ENCODE data around the gene MUC5B.

The MUC5B gene

DNA sequence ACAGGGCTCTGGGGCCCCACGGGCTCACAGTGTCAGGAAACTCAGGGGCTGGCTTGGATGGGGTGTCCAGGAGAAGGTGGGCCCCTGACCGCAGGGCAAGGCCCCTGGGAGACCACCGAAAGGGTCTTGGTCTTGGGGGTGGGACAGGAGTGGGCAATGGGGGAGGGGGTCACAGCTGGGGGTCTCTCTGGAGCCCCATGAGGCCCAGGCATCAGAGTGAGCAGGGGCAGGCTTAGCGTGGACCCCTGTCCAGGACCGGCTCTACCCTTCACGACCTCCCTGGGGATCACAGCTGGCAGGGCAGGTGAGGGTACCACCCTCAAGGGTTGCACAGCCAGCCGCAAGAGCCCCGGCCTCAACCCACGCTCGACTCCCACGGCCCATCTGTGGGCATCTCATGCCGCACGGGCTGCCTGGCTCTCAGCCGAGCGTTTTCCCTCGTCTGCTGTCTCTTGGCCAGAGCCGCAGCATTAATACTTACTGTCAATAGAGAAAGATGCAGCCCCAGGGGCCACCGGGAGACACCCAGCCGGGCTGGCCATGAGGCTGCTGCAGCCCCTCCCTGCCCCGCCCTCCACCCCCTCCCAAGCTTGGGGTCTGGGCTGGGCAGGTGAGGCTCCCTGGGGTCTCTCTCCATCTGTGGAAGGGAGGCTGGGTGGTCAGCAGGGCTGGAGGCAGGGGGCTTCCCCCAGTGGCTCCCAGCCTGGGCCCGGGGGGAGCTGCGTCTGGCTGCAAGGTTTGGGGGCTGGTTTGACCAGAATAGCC lies 662 bp downstream of the MUC5B start:
- DNase-seq = no peak

DNA sequence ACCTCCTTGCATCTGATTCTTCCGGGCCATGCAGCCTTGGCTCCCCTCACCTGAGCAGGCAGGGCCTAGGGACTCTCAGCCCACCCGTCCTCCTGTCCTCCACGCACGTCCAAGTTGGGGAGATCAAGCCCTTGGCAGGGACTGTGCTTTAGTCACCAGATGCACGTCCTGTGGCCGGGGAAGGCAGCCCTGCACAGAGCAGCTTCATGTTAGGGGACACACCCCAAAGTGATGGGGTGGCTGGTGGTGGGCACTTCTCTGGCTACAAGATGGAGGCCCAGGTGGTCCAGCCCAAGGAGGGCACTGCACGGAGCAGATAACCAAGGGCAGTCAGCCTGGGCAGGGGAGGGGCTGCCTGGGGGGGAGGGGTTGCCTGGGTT lies 1.2 kb downstream of the MUC5B start:
- no peak for DNase-seq

DNA sequence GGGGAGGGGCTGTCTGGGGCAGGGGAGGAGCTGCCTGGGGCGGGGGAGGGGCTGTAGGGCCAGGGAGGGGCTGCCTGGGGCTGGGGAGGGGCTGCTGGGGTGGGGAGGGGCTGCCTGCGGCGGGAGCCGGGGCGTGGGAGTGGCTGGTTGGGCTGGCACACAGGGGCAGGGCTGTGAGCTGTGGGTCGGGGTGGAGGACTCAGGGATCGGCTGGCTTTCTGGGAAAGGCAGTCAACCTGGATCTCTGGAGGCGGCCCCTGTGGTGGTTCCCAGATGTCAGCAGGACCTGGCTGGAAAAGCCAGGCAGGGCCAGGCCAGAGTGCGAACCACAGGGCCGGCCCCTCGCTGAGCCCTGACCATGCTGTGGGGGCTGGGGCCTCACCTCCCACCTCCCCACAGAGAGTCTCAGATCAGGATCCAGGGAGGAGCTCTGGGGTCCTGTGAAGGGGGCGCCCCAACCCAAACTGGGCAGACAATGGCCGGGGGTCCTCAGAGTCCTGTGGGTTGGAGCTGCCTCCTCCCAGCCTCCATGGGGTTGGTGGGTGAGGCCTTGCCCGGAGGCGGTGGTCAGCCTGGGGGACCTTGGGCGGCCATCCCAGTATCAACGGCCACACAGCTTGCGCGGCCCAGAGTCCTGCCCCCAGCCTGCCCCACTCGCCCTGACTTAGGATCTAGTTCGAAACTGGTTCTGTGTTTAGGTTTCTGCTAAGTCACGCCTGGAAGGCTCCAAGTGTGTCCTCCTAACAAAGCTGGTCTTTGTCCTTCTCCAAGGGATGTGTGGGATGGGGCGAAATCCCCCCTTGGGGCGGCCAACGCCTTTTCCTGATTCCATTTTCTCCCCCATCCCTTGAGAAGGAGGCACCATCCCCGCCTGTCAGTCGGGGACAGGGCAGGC lies 1.9 kb downstream of the MUC5B start:
- DNase-seq = no peak

- no peak for DNase-seq
Measured at GRCh38 chr11:1225386-1226225, 2.7 kb downstream of the MUC5B start.

- no peak for DNase-seq
Measured at GRCh38 chr11:1226226-1226985, 3.5 kb downstream of the MUC5B start.

GRCh38 chr11:1226986-1227550 lies 4.2 kb downstream of the MUC5B start:
- no peak for DNase-seq

DNA sequence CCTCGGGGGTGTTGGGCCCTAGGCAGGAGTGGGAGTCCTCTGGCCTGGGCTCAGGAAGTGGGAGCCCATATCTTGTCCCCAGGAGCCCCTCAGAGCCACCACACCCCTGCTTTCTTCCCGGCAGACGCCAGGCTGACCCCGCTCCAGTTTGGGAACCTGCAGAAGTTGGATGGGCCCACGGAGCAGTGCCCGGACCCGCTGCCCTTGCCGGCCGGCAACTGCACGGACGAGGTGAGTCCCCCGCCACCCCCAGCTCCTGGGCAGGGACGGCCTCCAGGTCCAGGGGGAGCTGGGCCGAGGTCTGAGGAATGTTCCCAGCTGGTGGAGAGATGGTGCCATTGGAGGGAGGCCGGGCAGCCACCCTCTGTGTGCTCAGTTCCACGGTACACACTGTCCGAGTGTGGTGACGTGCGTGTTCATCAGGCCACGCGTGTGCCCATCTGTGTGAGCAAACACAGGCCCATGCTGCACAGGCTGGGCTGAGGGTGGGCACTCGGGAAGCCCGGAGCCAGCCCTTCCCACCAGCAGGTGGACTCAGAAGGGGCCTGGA lies 4.8 kb downstream of the MUC5B start:
- no peak for DNase-seq

GRCh38 chr11:1228101-1228821 lies 5.4 kb downstream of the MUC5B start:
- DNase-seq = no peak

- no peak for DNase-seq
Measured at GRCh38 chr11:1228921-1229451, 6.1 kb downstream of the MUC5B start.

DNA sequence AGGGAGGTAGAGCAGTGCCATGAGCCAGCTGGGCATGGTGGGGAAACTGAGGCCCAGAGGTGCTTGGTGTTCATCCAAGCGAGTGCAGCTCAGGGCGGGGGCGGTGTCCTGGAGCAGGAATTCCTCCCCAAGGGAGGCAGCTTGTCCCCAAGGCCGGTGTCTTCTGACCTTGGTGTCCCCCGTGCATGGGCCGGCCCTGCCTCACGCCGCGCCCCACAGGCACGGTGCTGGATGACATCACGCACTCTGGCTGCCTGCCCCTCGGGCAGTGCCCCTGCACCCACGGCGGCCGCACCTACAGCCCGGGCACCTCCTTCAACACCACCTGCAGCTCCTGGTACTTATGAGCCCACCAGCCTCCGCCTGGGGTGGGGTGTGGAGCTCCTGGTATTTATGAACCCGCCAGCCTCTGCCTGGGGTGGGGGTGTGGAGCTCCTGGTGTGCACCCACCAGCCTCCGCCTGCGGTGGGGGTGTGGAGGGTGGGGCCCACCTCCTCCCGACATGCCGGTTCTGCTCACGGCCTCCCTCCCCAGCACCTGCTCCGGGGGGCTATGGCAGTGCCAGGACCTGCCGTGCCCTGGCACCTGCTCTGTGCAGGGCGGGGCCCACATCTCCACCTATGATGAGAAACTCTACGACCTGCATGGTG lies 6.7 kb downstream of the MUC5B start:
- DNase-seq = no peak

DNA sequence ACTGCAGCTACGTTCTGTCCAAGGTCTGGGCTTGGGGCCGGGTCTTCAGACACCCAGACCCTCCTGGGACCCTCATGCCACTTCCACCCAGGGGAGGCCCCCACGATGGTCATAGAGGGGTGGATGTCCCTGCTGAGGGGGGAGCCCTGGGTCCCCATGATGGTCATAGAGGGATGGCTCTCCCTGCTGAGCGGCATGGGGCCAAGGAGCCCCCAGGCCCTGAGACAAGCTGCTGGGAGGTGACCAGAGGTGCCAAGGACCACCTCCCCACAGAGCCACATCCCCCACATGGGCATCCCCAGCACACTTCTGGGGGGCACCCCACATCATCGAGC lies 7.2 kb downstream of the MUC5B start:
- DNase-seq = no peak

GRCh38 chr11:1230456-1231395 lies 7.9 kb downstream of the MUC5B start:
- no peak for DNase-seq

DNA sequence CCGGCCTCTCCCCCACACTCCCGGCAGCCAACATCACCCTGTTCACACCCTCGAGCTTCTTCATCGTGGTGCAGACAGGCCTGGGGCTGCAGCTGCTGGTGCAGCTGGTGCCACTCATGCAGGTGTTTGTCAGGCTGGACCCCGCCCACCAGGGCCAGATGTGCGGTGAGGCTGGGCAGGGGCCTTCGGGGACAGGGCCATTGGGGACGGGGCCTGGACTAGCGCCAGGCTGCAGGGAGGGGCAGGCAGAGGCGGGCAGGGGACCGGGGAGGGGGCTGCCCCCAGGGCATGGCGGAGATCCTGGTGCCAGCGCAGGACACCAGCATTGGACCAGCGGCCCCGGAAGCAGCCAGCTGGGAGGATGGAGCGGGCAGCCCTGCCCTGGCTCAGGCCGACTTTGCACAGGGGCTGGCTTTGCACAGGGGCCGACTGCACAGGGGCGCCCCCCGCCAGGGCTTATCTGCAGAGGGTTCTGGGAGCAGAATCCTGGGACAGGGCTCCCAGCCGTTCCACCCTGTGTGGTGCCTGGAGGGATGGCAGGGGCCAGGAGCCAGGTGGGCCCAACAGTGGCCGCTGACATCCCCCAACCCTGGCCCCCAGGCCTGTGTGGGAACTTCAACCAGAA lies 8.6 kb downstream of the MUC5B start:
- DNase-seq = no peak

- DNase-seq = no peak
Measured at GRCh38 chr11:1232021-1232882, 9.4 kb downstream of the MUC5B start.

GRCh38 chr11:1232883-1233321 lies 10.0 kb downstream of the MUC5B start:
- DNase-seq = no peak

DNA sequence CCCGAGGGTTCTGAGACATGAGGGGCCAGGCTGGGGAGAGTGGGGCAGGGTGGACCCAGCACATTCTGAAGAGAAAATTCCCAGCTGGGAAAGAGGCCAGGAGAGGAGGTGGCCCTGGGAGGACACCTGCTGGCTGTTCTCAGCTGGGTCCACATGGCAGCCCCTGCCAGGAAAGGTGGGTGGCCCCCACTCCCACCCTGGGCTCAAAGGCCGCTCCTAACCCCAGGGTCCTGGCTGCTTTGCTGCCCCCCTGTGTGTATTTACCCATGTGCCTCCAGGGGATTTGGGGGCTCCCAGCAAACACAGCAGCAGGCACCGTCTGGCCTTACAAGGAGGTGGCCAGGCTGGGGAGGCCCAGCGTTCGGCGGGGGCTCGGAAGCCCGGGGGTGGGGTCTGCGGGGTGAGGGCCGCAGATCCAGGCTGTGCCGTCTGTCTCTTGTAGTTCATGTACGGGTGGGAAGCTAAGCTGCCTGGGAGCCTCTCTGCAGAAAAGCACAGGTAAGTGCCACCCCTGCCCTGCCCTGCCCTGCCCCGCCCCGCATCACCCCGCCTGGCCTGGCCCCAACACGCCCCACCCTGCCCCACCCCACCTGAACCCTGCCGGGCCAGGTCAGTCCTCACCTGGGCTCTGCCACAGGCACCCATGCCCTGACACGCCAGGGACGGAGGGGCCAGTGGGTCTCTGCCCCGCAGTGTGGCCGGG lies 10.6 kb downstream of the MUC5B start:
- no peak for DNase-seq
